Tibial artery (tissue), 4 donors: ENCODE results near the gene C3orf80.

Experiments
- DNase-seq, 2 donors: peaks; one replicate each; pipeline ENCODE4 v3.0.0-alpha.2; 2019
- H3K27ac ChIP-seq, 2 donors: fragments of 200-600 bp; sonication (generic) in 1 of 2; 1 replicate in 1 of 2; 2 replicates in 1 of 2; pipeline ENCODE4 v1.5.1; 2018 to 2019; ENCODE audit warnings: mild to moderate bottlenecking in 1 of 2
- H3K27me3 ChIP-seq, 2 donors: fragments of 200-600 bp; sonication (generic) in 1 of 2; one replicate each; pipeline versions ENCODE4 v1.5.1 to v1.6.0; 2016 to 2019
- H3K36me3 ChIP-seq, 3 donors: fragments of 200-600 bp; sonication (generic) in 2 of 3; one replicate each; pipeline ENCODE4 v1.5.1; 2016 to 2019; ENCODE audit warnings: mild to moderate bottlenecking in 2 of 3
- H3K4me1 ChIP-seq, 4 donors: fragments of 200-600 bp; sonication (generic) in 2 of 4; 1 replicate in 3 of 4; 2 replicates in 1 of 4; pipeline ENCODE4 v1.5.1; 2016 to 2019
- H3K4me3 ChIP-seq, 2 donors: fragments of 200-600 bp; sonication (generic) in 1 of 2; 1 replicate in 1 of 2; 2 replicates in 1 of 2; pipeline ENCODE4 v1.5.1; 2018 to 2019; ENCODE audit warnings: mild to moderate bottlenecking in 2 of 2
- H3K9me3 ChIP-seq, 3 donors: fragments of 200-600 bp; sonication (generic) in 1 of 3; one replicate each; pipeline ENCODE4 v1.5.1; 2016 to 2019
- CTCF ChIP-seq, 2 experiments: fragments of 200-600 bp in 1 of 2; fragments of 450-650 bp in 1 of 2; IDR thresholded peaks; one replicate each; pipeline ENCODE4 v1.5.1; 2017 to 2019; ENCODE audit warnings: antibody characterized with exemption in 2 of 2, mild to moderate bottlenecking in 1 of 2, moderate library complexity in 1 of 2
- intact Hi-C: fragments of 100-400 bp; cut with DNase I; formaldehyde crosslinking; loops from one replicate; pipeline ENCODE4 v1.15.0; 2023; ENCODE audit warnings: low total_unique reads

The C3orf80 gene

GRCh38 chr3:160257606-160258005 lies 32.4 kb downstream of the C3orf80 start:
- no peak for TF ChIP-seq CTCF (IDR thresholded peaks at IDR 0.05)
- intact Hi-C loops, result no loop called here
- Histone ChIP-seq H3K4me3 (no peak overlapping the region), H3K36me3 (peaks cover 0 to 10% (median 7%) of the 10 kb centered on the region in 3 donors), H3K27ac (no peak overlapping the region), H3K4me1 (peaks cover 0 to 6% (median 0%) of the 10 kb centered on the region in 4 donors), H3K27me3 (no peaks in the 10 kb centered on the region), H3K9me3 (no peaks in the 10 kb centered on the region)
- DNase-seq, result no peak

GRCh38 chr3:160259589-160259988 lies 34.4 kb downstream of the C3orf80 start:
- no peaks in the 10 kb centered on the region for H3K27me3 ChIP-seq
- TF ChIP-seq CTCF (IDR thresholded peaks at IDR 0.05), result no peak
- H3K27ac ChIP-seq, result no peak overlapping the region
- H3K4me3 ChIP-seq, result no peak overlapping the region
- DNase-seq, result no peak
- intact Hi-C loops, result no loop called here
- peaks cover 0 to 10% (median 7%) of the 10 kb centered on the region in 3 donors for H3K36me3 ChIP-seq
- H3K4me1 ChIP-seq, result peaks cover 0 to 6% (median 0%) of the 10 kb centered on the region in 4 donors
- no peaks in the 10 kb centered on the region for H3K9me3 ChIP-seq

GRCh38 chr3:160260587-160261270 lies 35.5 kb downstream of the C3orf80 start:
- DNase-seq, result no peak

GRCh38 chr3:160265088-160265487 lies 39.9 kb downstream of the C3orf80 start:
- no peaks in the 10 kb centered on the region for H3K27me3 ChIP-seq
- H3K36me3 ChIP-seq, result peaks cover 6 to 10% (median 10%) of the 10 kb centered on the region in 3 donors

More at GRCh38 chr3:160260587-160261270, 35.5 kb downstream of the C3orf80 start:
- peaks cover 0 to 10% (median 7%) of the 10 kb centered on the region in 3 donors for H3K36me3 ChIP-seq
- intact Hi-C loops, result no loop called here
- no peak overlapping the region for H3K27ac ChIP-seq
- no peaks in the 10 kb centered on the region for H3K9me3 ChIP-seq
- TF ChIP-seq CTCF (IDR thresholded peaks at IDR 0.05), result no peak
- H3K4me3 ChIP-seq, result no peak overlapping the region
- H3K4me1 ChIP-seq, result peaks cover 0 to 6% (median 0%) of the 10 kb centered on the region in 4 donors
- H3K27me3 ChIP-seq, result no peaks in the 10 kb centered on the region

More at GRCh38 chr3:160265088-160265487, 39.9 kb downstream of the C3orf80 start:
- Histone ChIP-seq H3K4me1 (no peaks in the 10 kb centered on the region), H3K4me3 (no peak overlapping the region), H3K9me3 (no peaks in the 10 kb centered on the region), H3K27ac (no peak overlapping the region)
- TF ChIP-seq CTCF (IDR thresholded peaks at IDR 0.05), result no peak
- DNase-seq, result no peak
- intact Hi-C loops, result no loop called here
